PFSK-1 (cell line): Measurements from ENCODE around the gene LRP3.

Source experiments
- POLR2AphosphoS5 ChIP-seq: IDR thresholded peaks from 2 replicates; pipeline ENCODE4 v1.6.1; 2012; ENCODE audit warnings: low read depth, mild to moderate bottlenecking, control low read depth, low read length, moderate library complexity
- REST ChIP-seq, 2 experiments: IDR thresholded peaks; 2 replicates each; pipeline versions ENCODE4 v1.6.1 to v1.8.0; 2011 to 2012; ENCODE audit warnings: low read depth in 2 of 2, low read length in 2 of 2, control low read depth in 1 of 2, inconsistent platforms in 1 of 2, mild to moderate bottlenecking in 1 of 2, moderate library complexity in 1 of 2; ENCODE audit not compliant: insufficient read depth in 1 of 2
- SIN3A ChIP-seq: IDR thresholded peaks from 2 replicates; pipeline ENCODE4 v1.6.1; 2012; ENCODE audit warnings: mild to moderate bottlenecking, low read length, moderate library complexity, borderline replicate concordance; ENCODE audit not compliant: insufficient read depth
- TAF1 ChIP-seq: IDR thresholded peaks from 2 replicates; pipeline ENCODE4 v1.6.1; 2012; ENCODE audit warnings: low read length, control low read depth, borderline replicate concordance; ENCODE audit not compliant: insufficient read depth

- TF ChIP-seq REST (IDR thresholded peaks at IDR 0.05; ENCODE audit: insufficient read depth in 1 of 2, low read depth in 2 of 2, low read length in 2 of 2) = no peak
- TF ChIP-seq POLR2AphosphoS5 = no peak
- no peak for TF ChIP-seq SIN3A
- no peak for TF ChIP-seq TAF1
Measured at GRCh38 chr19:33194532-33194885, 379 bp downstream of the LRP3 start.
